ENCODE data around the gene PRKN.
A peak's percentile ranks its signal among the peaks of the same experiment; 100 is the strongest.

PRKN gene

GRCh38 chr6:161631676-161632194, 1095.8 kb downstream of the PRKN start:
- DNase-seq = no peak
- no peak for TF ChIP-seq CTCF (IDR thresholded peaks at IDR 0.05)
- Histone ChIP-seq H3K27ac (peak overlapping the region in 1 of 2 donors; percentile 27), H3K4me1 (peaks cover 0 to 23% (median 15%) of the 10 kb centered on the region in 4 donors), H3K9me3 (no peaks in the 10 kb centered on the region), H3K27me3 (no peaks in the 10 kb centered on the region), H3K36me3 (no peaks in the 10 kb centered on the region), H3K4me3 (no peak overlapping the region)
- intact Hi-C loops (cut with DNase I; ENCODE audit: low total_unique reads) = no loop called here

DNA sequence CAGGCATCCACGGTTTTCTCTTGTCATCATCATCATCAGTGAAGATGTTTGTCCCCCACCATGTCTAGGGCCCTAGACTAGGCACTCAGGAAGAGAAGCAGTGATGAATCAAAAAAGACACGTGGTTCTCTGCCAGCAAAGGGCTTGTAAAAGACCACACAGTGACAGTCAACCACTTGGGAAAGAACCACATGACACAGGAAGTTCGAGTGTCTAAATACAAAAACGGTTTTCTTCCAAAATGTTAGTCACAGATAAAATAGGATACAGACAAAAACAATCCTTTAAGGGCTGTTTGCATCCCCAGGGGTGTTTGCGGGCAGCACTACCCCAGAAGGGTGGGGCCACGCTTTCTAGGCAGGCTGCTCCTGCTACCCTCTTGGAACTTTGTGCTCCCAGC, 1096.9 kb downstream of the PRKN start:
- TF ChIP-seq CTCF (IDR thresholded peaks at IDR 0.05) = no peak
- intact Hi-C loops (cut with DNase I; ENCODE audit: low total_unique reads) = no loop called here
- Histone ChIP-seq H3K27ac (no peak overlapping the region), H3K4me1 (peaks cover 0 to 23% (median 15%) of the 10 kb centered on the region in 4 donors), H3K36me3 (no peaks in the 10 kb centered on the region), H3K27me3 (no peaks in the 10 kb centered on the region), H3K9me3 (no peaks in the 10 kb centered on the region), H3K4me3 (no peak overlapping the region)
- no peak for DNase-seq

DNA sequence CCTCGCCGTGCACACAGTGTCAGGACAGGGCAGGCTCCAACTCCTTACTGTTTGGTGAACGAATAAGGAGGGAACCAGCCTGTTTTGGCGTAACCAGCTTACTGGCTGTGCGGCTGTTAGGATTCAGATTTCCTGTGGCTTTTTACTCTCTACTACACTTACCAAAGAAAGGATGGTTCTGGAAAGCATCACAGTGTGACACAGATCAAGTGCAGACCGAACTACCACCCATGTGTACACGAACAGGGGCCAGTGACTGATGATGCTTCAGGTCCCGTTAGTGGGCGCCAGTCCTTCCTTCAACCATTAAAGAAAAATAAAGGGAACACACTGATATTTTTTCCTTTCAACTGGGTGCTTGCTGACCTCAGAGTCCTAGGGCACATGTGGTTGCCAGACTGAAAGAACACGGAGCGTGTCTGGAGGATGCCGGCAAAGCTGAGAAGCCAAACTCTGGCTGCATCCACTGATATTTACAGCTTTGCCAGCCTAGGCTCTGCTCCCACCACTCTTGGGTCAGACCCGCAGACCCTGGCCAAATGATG, 1101.4 kb downstream of the PRKN start:
- DNase-seq = no peak
- Histone ChIP-seq H3K36me3 (no peaks in the 10 kb centered on the region), H3K27me3 (no peaks in the 10 kb centered on the region), H3K4me3 (no peak overlapping the region), H3K27ac (no peak overlapping the region), H3K9me3 (no peaks in the 10 kb centered on the region), H3K4me1 (peaks cover 0 to 8% (median 7%) of the 10 kb centered on the region in 4 donors)
- TF ChIP-seq CTCF (IDR thresholded peaks at IDR 0.05) = no peak
- intact Hi-C loops (cut with DNase I; ENCODE audit: low total_unique reads) = no loop called here

GRCh38 chr6:161624111-161624510, 1103.5 kb downstream of the PRKN start:
- no peaks in the 10 kb centered on the region for H3K36me3 ChIP-seq
- no peaks in the 10 kb centered on the region for H3K9me3 ChIP-seq
- intact Hi-C loops (cut with DNase I; ENCODE audit: low total_unique reads) = no loop called here
- no peak for TF ChIP-seq CTCF (IDR thresholded peaks at IDR 0.05)
- DNase-seq = no peak
- no peak overlapping the region for H3K4me3 ChIP-seq
- H3K27me3 ChIP-seq = no peaks in the 10 kb centered on the region
- H3K4me1 ChIP-seq = no peaks in the 10 kb centered on the region
- H3K27ac ChIP-seq = no peak overlapping the region

GRCh38 chr6:161622779-161623178, 1104.8 kb downstream of the PRKN start:
- H3K27ac ChIP-seq = no peak overlapping the region
- intact Hi-C loops (cut with DNase I; ENCODE audit: low total_unique reads) = no loop called here
- no peaks in the 10 kb centered on the region for H3K4me1 ChIP-seq
- no peaks in the 10 kb centered on the region for H3K36me3 ChIP-seq
- no peak for DNase-seq
- no peak for TF ChIP-seq CTCF (IDR thresholded peaks at IDR 0.05)
- no peaks in the 10 kb centered on the region for H3K27me3 ChIP-seq
- H3K4me3 ChIP-seq = no peak overlapping the region
- no peaks in the 10 kb centered on the region for H3K9me3 ChIP-seq

All from tibial artery (tissue), 4 donors.